HCT116 (cell line): ENCODE measurements around the gene RAB40C. TPM values are rescaled to one million over a fixed set of nuclear protein-coding genes. Genes with fewer than 3 reads are reported as not detected.

Source experiments
- ATAC-seq: fragments of 200-7000 bp; cut with Tn5 transposase; 2 replicates; pipeline ENCODE4 v1.9.1; 2020; ENCODE audit warnings: mild to moderate bottlenecking, moderate library complexity
- BruUV-seq: library from RNA; stranded (reverse); fragments of 400-500 nt; replicated peaks from 2 replicates; lab custom pipeline; 2021; lab: Mats Ljungman, UMichigan
- CTCF ChIA-PET: fragments of 300-600 bp; sonication (Branson Sonifier 250); formaldehyde crosslinking; loops from one replicate; lab custom pipeline; 2021; ENCODE audit warnings: antibody characterized with exemption; lab: Charles Lee
- POLR2A ChIA-PET: fragments of 300-600, 350-600 bp; sonication (Branson Sonifier 250); formaldehyde crosslinking; loops from one replicate; lab custom pipeline; 2021; ENCODE audit warnings: antibody characterized with exemption; lab: Charles Lee
- RAD21 ChIA-PET, 2 experiments: fragments of 300-600 bp; sonication (Branson Sonifier 250); formaldehyde crosslinking; loops; one replicate each; lab custom pipeline; 2023; ENCODE audit warnings: low total read pairs in 2 of 2; ENCODE audit not compliant: uncharacterized antibody in 2 of 2, unreplicated experiment in 2 of 2, low non-redundant PET in 1 of 2; lab: Charles Lee
- DNase-seq: peaks from one replicate; pipeline ENCODE4 v3.0.0-alpha.2; 2010; ENCODE audit warnings: low read depth, low spot score
- H2AFZ ChIP-seq: fragments of 200-600 bp; shearing (Covaris generic), sonication (generic); 2 replicates; pipeline ENCODE4 v1.6.1; 2017; ENCODE audit warnings: low read depth, mixed run types, mixed read lengths, antibody characterized with exemption, low read length; ENCODE audit not compliant: poor library complexity, severe bottlenecking
- H3K27ac ChIP-seq: 2 replicates; pipeline ENCODE4 v1.5.1; 2012; ENCODE audit warnings: low read depth, low read length
- H3K27me3 ChIP-seq: fragments of 200-600 bp; sonication (generic); 2 replicates; pipeline ENCODE4 v1.6.1; 2016; ENCODE audit warnings: mixed run types, low read length, mixed read lengths; ENCODE audit not compliant: insufficient read depth
- H3K36me3 ChIP-seq, 2 experiments: fragments of 200-500 bp in 1 of 2; fragments of 200-600 bp in 1 of 2; sonication (Bioruptor generic) in 1 of 2; sonication (generic) in 1 of 2; 2 replicates each; pipeline versions ENCODE4 v1.5.1 to v1.6.1; 2014 to 2016; ENCODE audit warnings: low read length in 2 of 2, inconsistent platforms in 1 of 2, mixed read lengths in 1 of 2, mixed run types in 1 of 2; ENCODE audit not compliant: insufficient read depth in 2 of 2, control insufficient read depth in 1 of 2
- H3K4me1 ChIP-seq, 2 experiments: fragments of 200-600 bp in 1 of 2; sonication (generic) in 1 of 2; 2 replicates each; pipeline versions ENCODE4 v1.5.1 to v1.6.1; 2012 to 2017; ENCODE audit warnings: low read length in 2 of 2, inconsistent platforms in 1 of 2, mild to moderate bottlenecking in 1 of 2, mixed read lengths in 1 of 2, mixed run types in 1 of 2, moderate library complexity in 1 of 2; ENCODE audit not compliant: insufficient read depth in 2 of 2, control insufficient read depth in 1 of 2
- H3K4me2 ChIP-seq: fragments of 200-600 bp; sonication (generic); 2 replicates; pipeline ENCODE4 v1.6.1; 2017; ENCODE audit warnings: mixed run types, low read length, mixed read lengths
- H3K4me3 ChIP-seq, 2 experiments: fragments of 200-600 bp in 1 of 2; sonication (generic) in 1 of 2; replicated peaks in 1 of 2; 2 replicates each; pipeline ENCODE4 v1.5.1; 2011 to 2016; ENCODE audit warnings: low read length in 2 of 2, control low read depth in 1 of 2, low read depth in 1 of 2, mild to moderate bottlenecking in 1 of 2, mixed read lengths in 1 of 2, mixed run types in 1 of 2
- H3K79me2 ChIP-seq: fragments of 200-600 bp; sonication (generic); 2 replicates; pipeline ENCODE4 v1.6.1; 2017; ENCODE audit warnings: mild to moderate bottlenecking, mixed run types, low read length, moderate library complexity, mixed read lengths; ENCODE audit not compliant: insufficient read depth
- H3K9ac ChIP-seq: fragments of 200-600 bp; sonication (generic); 2 replicates; pipeline ENCODE4 v1.6.1; 2016; ENCODE audit warnings: low read length, mixed read lengths
- H3K9me2 ChIP-seq: fragments of 200-600 bp; sonication (generic), shearing (Covaris generic); 2 replicates; pipeline ENCODE4 v1.6.1; 2017; ENCODE audit warnings: mixed run types, mild to moderate bottlenecking, moderate library complexity; ENCODE audit not compliant: insufficient read depth
- H3K9me3 ChIP-seq, 2 experiments: fragments of 200-500 bp in 1 of 2; fragments of 200-600 bp in 1 of 2; sonication (Bioruptor generic) in 1 of 2; sonication (generic) in 1 of 2; 2 replicates each; pipeline ENCODE4 v1.6.1; 2014 to 2017; ENCODE audit warnings: low read length in 2 of 2, mixed read lengths in 2 of 2, inconsistent platforms in 1 of 2, low read depth in 1 of 2, mild to moderate bottlenecking in 1 of 2, mixed run types in 1 of 2, moderate library complexity in 1 of 2; ENCODE audit not compliant: control insufficient read depth in 1 of 2, insufficient read depth in 1 of 2
- H4K20me1 ChIP-seq: fragments of 200-600 bp; sonication (generic), shearing (Covaris generic); 2 replicates; pipeline ENCODE4 v1.6.1; 2017; ENCODE audit warnings: mixed run types, mild to moderate bottlenecking, moderate library complexity; ENCODE audit not compliant: insufficient read depth
- CBX3 ChIP-seq: IDR thresholded peaks from 2 replicates; pipeline ENCODE4 v1.6.1; 2012; ENCODE audit warnings: low read depth
- EGR1 ChIP-seq: IDR thresholded peaks from 2 replicates; pipeline ENCODE4 v1.6.1; 2012; ENCODE audit warnings: low read depth
- EZH2 ChIP-seq: fragments of 200-600 bp; sonication (generic); IDR thresholded peaks from 2 replicates; pipeline ENCODE4 v1.6.1; 2017; ENCODE audit warnings: antibody characterized with exemption, mixed run types
- POLR2AphosphoS5 ChIP-seq: IDR thresholded peaks from 2 replicates; pipeline ENCODE4 v1.6.1; 2011; ENCODE audit warnings: mild to moderate bottlenecking, low read depth, low read length, moderate library complexity
- RAD21 ChIP-seq: IDR thresholded peaks from 2 replicates; pipeline ENCODE4 v1.6.1; 2012; ENCODE audit warnings: low read depth, mild to moderate bottlenecking
- SIN3A ChIP-seq: IDR thresholded peaks from 2 replicates; pipeline ENCODE4 v1.6.1; 2012; ENCODE audit warnings: low read depth
- SP1 ChIP-seq: IDR thresholded peaks from 2 replicates; pipeline ENCODE4 v1.6.1; 2012; ENCODE audit warnings: low read depth
- SRF ChIP-seq: IDR thresholded peaks from 2 replicates; pipeline ENCODE4 v1.6.1; 2012; ENCODE audit warnings: low read depth
- TCF7L2 ChIP-seq: IDR thresholded peaks from 2 replicates; pipeline ENCODE4 v1.7.0; 2011; ENCODE audit warnings: borderline replicate concordance, inconsistent platforms; ENCODE audit not compliant: insufficient read depth, insufficient read length; ENCODE audit errors: extremely low read depth
- YY1 ChIP-seq: IDR thresholded peaks from 2 replicates; pipeline ENCODE4 v1.6.1; 2011; ENCODE audit warnings: low read length, low read depth, moderate library complexity, mild to moderate bottlenecking; ENCODE audit not compliant: insufficient replicate concordance; ENCODE audit errors: extremely low read depth
- ZFX ChIP-seq: fragments of 450-650 bp; IDR thresholded peaks from 2 replicates; pipeline ENCODE4 v1.6.1; 2017
- ZNF274 ChIP-seq: fragments of 200-500 bp; sonication (Bioruptor generic); IDR thresholded peaks from 2 replicates; pipeline ENCODE4 v1.6.1; 2014; ENCODE audit warnings: mild to moderate bottlenecking, low read depth, low read length, inconsistent platforms
- intact Hi-C: fragments of 100-400 bp; cut with micrococcal nuclease; formaldehyde crosslinking; loops from 2 replicates; pipeline ENCODE4 v1.10.0; 2022
- total RNA-seq: library from RNA; stranded (reverse); gene quantifications from one replicate; pipeline ENCODE4 v1.2.1, GENCODE V29; 2021; ENCODE audit not compliant: unreplicated experiment
- TF ChIP-seq, protein P1 (sequence below): IDR thresholded peaks from 2 replicates; pipeline ENCODE4 v1.6.1; 2011; ENCODE audit warnings: mild to moderate bottlenecking, low read length, moderate library complexity; ENCODE audit not compliant: insufficient replicate concordance; ENCODE audit errors: extremely low read depth
- TF ChIP-seq, protein P2 (sequence below), 3 experiments: fragments of 200-600 bp in 1 of 3; sonication (generic) in 1 of 3; IDR thresholded peaks in 2 of 3; conservative IDR thresholded peaks in 1 of 3; 2 replicates each; pipeline ENCODE4 v1.5.1; 2012 to 2017; ENCODE audit warnings: low read depth in 2 of 3, low read length in 2 of 3, antibody characterized with exemption in 1 of 3, borderline replicate concordance in 1 of 3, control low read depth in 1 of 3, mild to moderate bottlenecking in 1 of 3, mixed read lengths in 1 of 3, mixed run types in 1 of 3, moderate library complexity in 1 of 3; ENCODE audit not compliant: insufficient read depth in 1 of 3
- TF ChIP-seq, protein P3 (sequence below): IDR thresholded peaks from 2 replicates; pipeline ENCODE4 v1.6.1; 2012

The RAB40C gene
- total RNA-seq, 1 experiment from 2014 or later = 14.1 TPM

DNA sequence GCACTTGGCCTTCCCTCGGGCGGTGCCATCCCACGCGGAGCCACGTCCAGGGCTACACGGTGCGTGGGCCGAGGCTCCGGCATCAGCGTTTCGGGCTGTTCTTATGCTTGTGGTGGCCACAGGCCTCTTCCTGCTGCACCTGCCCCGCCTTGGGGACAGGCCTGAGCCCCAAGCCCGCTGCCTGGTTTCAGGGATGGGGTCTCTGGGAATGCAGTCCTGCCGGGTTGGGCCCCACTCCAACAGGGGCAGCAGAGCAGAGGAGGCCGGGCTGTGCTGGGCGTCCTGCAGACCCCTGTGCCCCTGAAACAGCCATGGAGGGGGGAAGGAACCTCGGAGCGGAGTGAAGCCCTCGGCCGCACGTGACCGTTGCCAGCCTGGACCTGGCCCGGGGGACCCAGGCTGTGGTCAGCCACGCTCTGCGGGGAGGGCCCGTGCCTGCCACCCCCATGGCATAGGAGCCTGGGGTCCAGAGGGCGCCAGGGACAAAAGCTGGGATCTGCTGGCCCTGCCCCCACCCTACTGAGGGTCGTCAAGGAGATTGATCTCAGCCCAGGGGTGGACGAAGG is 40.5 kb downstream of the RAB40C start:
- TF ChIP-seq EZH2 = no peak
- no peak for TF ChIP-seq TCF7L2
- TF ChIP-seq CBX3 = no peak
- TF ChIP-seq, protein P1, sequence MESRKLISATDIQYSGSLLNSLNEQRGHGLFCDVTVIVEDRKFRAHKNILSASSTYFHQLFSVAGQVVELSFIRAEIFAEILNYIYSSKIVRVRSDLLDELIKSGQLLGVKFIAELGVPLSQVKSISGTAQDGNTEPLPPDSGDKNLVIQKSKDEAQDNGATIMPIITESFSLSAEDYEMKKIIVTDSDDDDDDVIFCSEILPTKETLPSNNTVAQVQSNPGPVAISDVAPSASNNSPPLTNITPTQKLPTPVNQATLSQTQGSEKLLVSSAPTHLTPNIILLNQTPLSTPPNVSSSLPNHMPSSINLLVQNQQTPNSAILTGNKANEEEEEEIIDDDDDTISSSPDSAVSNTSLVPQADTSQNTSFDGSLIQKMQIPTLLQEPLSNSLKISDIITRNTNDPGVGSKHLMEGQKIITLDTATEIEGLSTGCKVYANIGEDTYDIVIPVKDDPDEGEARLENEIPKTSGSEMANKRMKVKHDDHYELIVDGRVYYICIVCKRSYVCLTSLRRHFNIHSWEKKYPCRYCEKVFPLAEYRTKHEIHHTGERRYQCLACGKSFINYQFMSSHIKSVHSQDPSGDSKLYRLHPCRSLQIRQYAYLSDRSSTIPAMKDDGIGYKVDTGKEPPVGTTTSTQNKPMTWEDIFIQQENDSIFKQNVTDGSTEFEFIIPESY = no peak
- TF ChIP-seq RAD21 = no peak
- no peak for TF ChIP-seq SP1
- no peak for TF ChIP-seq SRF
- TF ChIP-seq EGR1 = no peak
- TF ChIP-seq ZNF274 = no peak
- TF ChIP-seq, protein P2, sequence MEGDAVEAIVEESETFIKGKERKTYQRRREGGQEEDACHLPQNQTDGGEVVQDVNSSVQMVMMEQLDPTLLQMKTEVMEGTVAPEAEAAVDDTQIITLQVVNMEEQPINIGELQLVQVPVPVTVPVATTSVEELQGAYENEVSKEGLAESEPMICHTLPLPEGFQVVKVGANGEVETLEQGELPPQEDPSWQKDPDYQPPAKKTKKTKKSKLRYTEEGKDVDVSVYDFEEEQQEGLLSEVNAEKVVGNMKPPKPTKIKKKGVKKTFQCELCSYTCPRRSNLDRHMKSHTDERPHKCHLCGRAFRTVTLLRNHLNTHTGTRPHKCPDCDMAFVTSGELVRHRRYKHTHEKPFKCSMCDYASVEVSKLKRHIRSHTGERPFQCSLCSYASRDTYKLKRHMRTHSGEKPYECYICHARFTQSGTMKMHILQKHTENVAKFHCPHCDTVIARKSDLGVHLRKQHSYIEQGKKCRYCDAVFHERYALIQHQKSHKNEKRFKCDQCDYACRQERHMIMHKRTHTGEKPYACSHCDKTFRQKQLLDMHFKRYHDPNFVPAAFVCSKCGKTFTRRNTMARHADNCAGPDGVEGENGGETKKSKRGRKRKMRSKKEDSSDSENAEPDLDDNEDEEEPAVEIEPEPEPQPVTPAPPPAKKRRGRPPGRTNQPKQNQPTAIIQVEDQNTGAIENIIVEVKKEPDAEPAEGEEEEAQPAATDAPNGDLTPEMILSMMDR (IDR thresholded peaks at IDR 0.05 in 2 of 3, conservative IDR thresholded peaks at IDR 0.05 in 1 of 3; ENCODE audit: borderline replicate concordance in 1 of 3, insufficient read depth in 1 of 3, low read depth in 2 of 3, low read length in 2 of 3) = no peak
- no peak for TF ChIP-seq ZFX
- TF ChIP-seq, protein P3, sequence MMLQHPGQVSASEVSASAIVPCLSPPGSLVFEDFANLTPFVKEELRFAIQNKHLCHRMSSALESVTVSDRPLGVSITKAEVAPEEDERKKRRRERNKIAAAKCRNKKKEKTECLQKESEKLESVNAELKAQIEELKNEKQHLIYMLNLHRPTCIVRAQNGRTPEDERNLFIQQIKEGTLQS = no peak
- TF ChIP-seq SIN3A = no peak
- no peak for TF ChIP-seq YY1
- TF ChIP-seq POLR2AphosphoS5 = no peak
- TF ChIP-seq, all 23 proteins: peak for 0
- no peaks in the 10 kb centered on the region for H4K20me1 ChIP-seq
- DNase-seq (no peak), ATAC-seq (no peak)
- H3K4me1 ChIP-seq = peaks cover 29 to 43% of the 10 kb centered on the region in 2 experiments
- no peaks in the 10 kb centered on the region for H3K9me3 ChIP-seq
- no peak overlapping the region for H3K27ac ChIP-seq
- intact Hi-C loops = no loop called here
- H2AFZ ChIP-seq = no peak overlapping the region
- H3K36me3 ChIP-seq = no peaks in the 10 kb centered on the region
- no peak overlapping the region for H3K9ac ChIP-seq
- H3K79me2 ChIP-seq = peaks cover 10% of the 10 kb centered on the region; the same call in 1 of the 2 replicates
- RAD21 ChIA-PET = no interaction called here
- no peaks in the 10 kb centered on the region for H3K9me2 ChIP-seq
- H3K4me2 ChIP-seq = no peak overlapping the region
- H3K4me3 ChIP-seq = no peak overlapping the region
- no TSS peak for BruUV-seq
- CTCF ChIA-PET = no interaction called here
- POLR2A ChIA-PET = no interaction called here
- H3K27me3 ChIP-seq = no peaks in the 10 kb centered on the region
